Cardiac muscle cell (in vitro differentiated cells and primary cell): ENCODE data around the gene FUT3. TPM values are rescaled to one million over a fixed set of nuclear protein-coding genes. Genes with fewer than 3 reads are reported as not detected.

Source experiments
- DNase-seq, 2 donors: peaks; one replicate each; pipeline versions ENCODE4 v3.0.0 to v3.0.0-alpha.2; 2010 to 2017; ENCODE audit warnings: low read depth in 1 of 2, low spot score in 1 of 2
- H3K27ac ChIP-seq: fragments of 200-600 bp; sonication (generic); 2 replicates; pipeline ENCODE4 v1.5.1; 2016
- H3K27me3 ChIP-seq: fragments of 200-600 bp; sonication (generic); 2 replicates; pipeline ENCODE4 v1.6.0; 2016; ENCODE audit warnings: control low read depth
- H3K36me3 ChIP-seq: fragments of 200-600 bp; sonication (generic); 2 replicates; pipeline ENCODE4 v1.5.1; 2016; ENCODE audit warnings: control low read depth
- H3K4me1 ChIP-seq: fragments of 200-600 bp; sonication (generic); 2 replicates; pipeline ENCODE4 v1.8.1; 2017; ENCODE audit warnings: low read depth, mild to moderate bottlenecking, mixed run types
- H3K4me3 ChIP-seq: fragments of 200-600 bp; sonication (generic); 2 replicates; pipeline ENCODE4 v1.5.1; 2016; ENCODE audit warnings: mild to moderate bottlenecking
- H3K9me3 ChIP-seq: fragments of 200-600 bp; sonication (generic); 2 replicates; pipeline ENCODE4 v1.5.1; 2017; ENCODE audit warnings: low read depth, mild to moderate bottlenecking, control low read depth
- CTCF ChIP-seq: IDR thresholded peaks from 2 replicates; pipeline ENCODE4 v1.5.1; 2012; ENCODE audit warnings: low read depth, mild to moderate bottlenecking, low read length
- polyA plus RNA-seq: library from polyadenylated mRNA; unstranded; fragments of >200 nt; fragmentation: Nextera tagmentation; extraction: Ambion mirVana; gene quantifications from 2 replicates; pipeline ENCODE4 v1.2.1, GENCODE V29; 2016
- total RNA-seq: library from RNA; depleted of rRNA; stranded (reverse); fragments of >200 nt; gene quantifications from 2 replicates; pipeline ENCODE4 v1.2.3, GENCODE V29; 2016

Gene FUT3
- total and polyA plus RNA-seq, 2 experiments from 2014 or later = 3.8 TPM; not detected in 1

DNA sequence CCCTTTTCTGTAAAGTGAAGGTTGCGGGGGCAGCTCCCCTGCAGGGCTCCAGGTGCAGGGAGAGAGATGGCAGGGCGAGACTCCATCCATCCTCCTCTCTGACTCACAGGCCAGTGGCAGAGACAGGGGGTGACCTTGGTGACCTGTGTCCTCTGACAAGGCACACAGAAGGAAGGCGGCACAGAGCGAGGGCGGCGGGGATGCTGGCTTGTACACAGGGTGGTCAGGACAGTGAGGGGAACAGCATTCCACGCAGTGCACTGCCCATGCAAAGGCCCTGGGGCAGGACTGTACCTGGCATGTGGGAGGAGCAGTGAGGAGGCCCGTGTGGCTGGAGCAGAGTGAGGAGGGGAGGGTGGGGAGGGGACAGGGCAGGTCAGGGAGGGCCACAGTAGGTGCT lies 44.6 kb upstream of the FUT3 start:
- Histone ChIP-seq H3K4me1 (peaks cover 27% of the 10 kb centered on the region), H3K27ac (peak overlapping the region; percentile 86), H3K4me3 (no peak overlapping the region), H3K36me3 (peaks cover 10% of the 10 kb centered on the region), H3K9me3 (no peaks in the 10 kb centered on the region), H3K27me3 (no peaks in the 10 kb centered on the region)
- DNase-seq = no peak
- no peak for TF ChIP-seq CTCF

GRCh38 chr19:5895409-5895808 lies 44.2 kb upstream of the FUT3 start:
- DNase-seq = no peak
- Histone ChIP-seq H3K27me3 (no peaks in the 10 kb centered on the region), H3K4me1 (peaks cover 27% of the 10 kb centered on the region), H3K27ac (peak overlapping the region; percentile 86), H3K9me3 (no peaks in the 10 kb centered on the region), H3K36me3 (peaks cover 10% of the 10 kb centered on the region), H3K4me3 (no peak overlapping the region)
- no peak for TF ChIP-seq CTCF

GRCh38 chr19:5894704-5895349 lies 43.6 kb upstream of the FUT3 start:
- H3K9me3 ChIP-seq = no peaks in the 10 kb centered on the region
- no peak overlapping the region for H3K4me3 ChIP-seq
- TF ChIP-seq CTCF = no peak
- H3K27me3 ChIP-seq = no peaks in the 10 kb centered on the region
- H3K27ac ChIP-seq = peak overlapping the region; percentile 86
- peaks cover 10% of the 10 kb centered on the region for H3K36me3 ChIP-seq
- DNase-seq = no peak
- H3K4me1 ChIP-seq = peaks cover 27% of the 10 kb centered on the region

- H3K27ac ChIP-seq = peak overlapping the region; percentile 86
- peak in 1 of 2 donors; percentile 71 for DNase-seq
Measured at GRCh38 chr19:5893907-5894703, 42.9 kb upstream of the FUT3 start.

GRCh38 chr19:5893296-5893903 lies 42.2 kb upstream of the FUT3 start:
- no peak for TF ChIP-seq CTCF
- Histone ChIP-seq H3K27ac (peak overlapping the region; percentile 86), H3K36me3 (peaks cover 10% of the 10 kb centered on the region), H3K27me3 (no peaks in the 10 kb centered on the region), H3K4me3 (no peak overlapping the region), H3K4me1 (peaks cover 27% of the 10 kb centered on the region), H3K9me3 (no peaks in the 10 kb centered on the region)
- DNase-seq = no peak

More at GRCh38 chr19:5893907-5894703, 42.9 kb upstream of the FUT3 start:
- no peaks in the 10 kb centered on the region for H3K9me3 ChIP-seq
- H3K4me1 ChIP-seq = peaks cover 27% of the 10 kb centered on the region
- peaks cover 10% of the 10 kb centered on the region for H3K36me3 ChIP-seq
- H3K27me3 ChIP-seq = no peaks in the 10 kb centered on the region
- no peak for TF ChIP-seq CTCF
- H3K4me3 ChIP-seq = no peak overlapping the region
